HG03354 (cell line): ENCODE results near the gene TTLL10.
"Not testable (repeated sequence)": the region's sequence is repeated elsewhere in the genome, so short reads cannot be mapped to it uniquely, and the experiment has no call there.

Experiments
- ATAC-seq: cut with Tn5 transposase; IDR thresholded peaks from one replicate; pipeline ENCODE4 v1.9.1; 2021; ENCODE audit warnings: mild to moderate bottlenecking; ENCODE audit not compliant: unreplicated experiment, poor library complexity, severe bottlenecking

Gene TTLL10

GRCh38 chr1:1181938-1182410, 8.3 kb downstream of the TTLL10 start:
- no peak for ATAC-seq

GRCh38 chr1:1182491-1183220, 9.0 kb downstream of the TTLL10 start:
- ATAC-seq, result no peak

GRCh38 chr1:1183221-1183747, 9.6 kb downstream of the TTLL10 start:
- ATAC-seq, result no peak

GRCh38 chr1:1183833-1184775, 10.4 kb downstream of the TTLL10 start:
- ATAC-seq, result no peak

GRCh38 chr1:1185101-1185765, 11.6 kb downstream of the TTLL10 start:
- ATAC-seq, result no peak

- no peak for ATAC-seq
Measured at GRCh38 chr1:1187938-1188337, 14.3 kb downstream of the TTLL10 start.

GRCh38 chr1:1189111-1189510, 15.4 kb downstream of the TTLL10 start:
- ATAC-seq, result no peak

- ATAC-seq, result no peak
Measured at GRCh38 chr1:1191734-1192133, 18.1 kb downstream of the TTLL10 start.

- no peak for ATAC-seq
Measured at GRCh38 chr1:1194723-1195122, 21.0 kb downstream of the TTLL10 start.

GRCh38 chr1:1195726-1196125, 22.0 kb downstream of the TTLL10 start:
- not testable (repeated sequence) for ATAC-seq

- ATAC-seq, result no peak
Measured at GRCh38 chr1:1196431-1197187, 22.9 kb downstream of the TTLL10 start.

- no peak for ATAC-seq
Measured at GRCh38 chr1:1197188-1197500, 23.5 kb downstream of the TTLL10 start.

- no peak for ATAC-seq
Measured at GRCh38 chr1:1197551-1198422, 24.1 kb downstream of the TTLL10 start.

- no peak for ATAC-seq
Measured at GRCh38 chr1:1198423-1199140, 24.9 kb downstream of the TTLL10 start.

GRCh38 chr1:1199141-1199960, 25.7 kb downstream of the TTLL10 start:
- ATAC-seq, result no peak

- no peak for ATAC-seq
Measured at GRCh38 chr1:1199961-1200875, 26.5 kb downstream of the TTLL10 start.
